Caco-2 (cell line): ENCODE measurements around the gene MAST3. TPM values are rescaled to one million over a fixed set of nuclear protein-coding genes. Genes with fewer than 3 reads are reported as not detected.
"Not testable (repeated sequence)": the region's sequence is repeated elsewhere in the genome, so short reads cannot be mapped to it uniquely, and the experiment has no call there.

Experiments
- BruUV-seq: library from RNA; stranded (reverse); fragments of 400-500 nt; replicated peaks from 2 replicates; lab custom pipeline; 2021; lab: Mats Ljungman, UMichigan
- CTCF ChIA-PET: fragments of 300-600 bp; sonication (Branson Sonifier 250); formaldehyde crosslinking; loops from one replicate; lab custom pipeline; 2022; ENCODE audit warnings: antibody characterized with exemption; lab: Charles Lee
- POLR2A ChIA-PET: fragments of 300-600 bp; sonication (Branson Sonifier 250); formaldehyde crosslinking; loops from one replicate; lab custom pipeline; 2022; ENCODE audit warnings: antibody characterized with exemption; lab: Charles Lee
- DNase-seq, 2 experiments: peaks; one replicate each; pipeline versions ENCODE4 v3.0.0 to v3.0.0-alpha.2; 2020 to 2022
- H3K27me3 ChIP-seq: replicated peaks from 2 replicates; pipeline ENCODE4 v1.6.0; 2011; ENCODE audit warnings: low read length; ENCODE audit not compliant: control insufficient read depth, insufficient read depth
- H3K36me3 ChIP-seq: 2 replicates; pipeline ENCODE4 v1.5.1; 2011; ENCODE audit warnings: low read length; ENCODE audit not compliant: control insufficient read depth, insufficient read depth
- H3K4me1 ChIP-seq: fragments of 250-450 bp; sonication (Bioruptor Pico); 2 replicates; pipeline ENCODE4 v1.5.1; 2020; ENCODE audit warnings: mild to moderate bottlenecking
- H3K4me3 ChIP-seq: 2 replicates; pipeline ENCODE4 v1.5.1; 2011; ENCODE audit warnings: low read depth, mild to moderate bottlenecking, control low read depth, low read length
- H3K9me3 ChIP-seq: fragments of 250-450 bp; sonication (Bioruptor Pico); 2 replicates; pipeline ENCODE4 v1.5.1; 2020; ENCODE audit warnings: mild to moderate bottlenecking, moderate library complexity
- H3K27ac Mint-ChIP-seq: one replicate; pipeline ENCODE4 v1.8.0; 2022; ENCODE audit warnings: mixed read lengths; ENCODE audit not compliant: unreplicated experiment
- H3K27me3 Mint-ChIP-seq: one replicate; pipeline ENCODE4 v1.8.0; 2022; ENCODE audit warnings: mixed read lengths; ENCODE audit not compliant: insufficient read depth, unreplicated experiment
- H3K36me3 Mint-ChIP-seq: one replicate; pipeline ENCODE4 v1.8.0; 2022; ENCODE audit warnings: mild to moderate bottlenecking, mixed read lengths; ENCODE audit not compliant: insufficient read depth, unreplicated experiment
- H3K4me1 Mint-ChIP-seq: one replicate; pipeline ENCODE4 v1.8.0; 2022; ENCODE audit warnings: low read depth, mixed read lengths; ENCODE audit not compliant: unreplicated experiment
- H3K4me3 Mint-ChIP-seq: one replicate; pipeline ENCODE4 v1.8.0; 2022; ENCODE audit warnings: mild to moderate bottlenecking, moderate library complexity, mixed read lengths; ENCODE audit not compliant: unreplicated experiment
- H3K9me3 Mint-ChIP-seq: one replicate; pipeline ENCODE4 v1.8.0; 2022; ENCODE audit warnings: mixed read lengths; ENCODE audit not compliant: unreplicated experiment
- CTCF ChIP-seq, 2 experiments: fragments of 200-600 bp in 1 of 2; IDR thresholded peaks; 1 replicate in 1 of 2; 2 replicates in 1 of 2; pipeline versions ENCODE4 v1.5.1 to v1.8.0; 2011 to 2022; ENCODE audit warnings: antibody characterized with exemption in 1 of 2, control low read depth in 1 of 2, inconsistent platforms in 1 of 2, low read depth in 1 of 2, low read length in 1 of 2, mild to moderate bottlenecking in 1 of 2, moderate library complexity in 1 of 2; ENCODE audit not compliant: insufficient read depth in 1 of 2, severe bottlenecking in 1 of 2, unreplicated experiment in 1 of 2
- intact Hi-C: fragments of 100-400 bp; cut with micrococcal nuclease; formaldehyde crosslinking; loops from one replicate; pipeline ENCODE4 v1.10.0; 2022; ENCODE audit not compliant: unreplicated experiment
- total RNA-seq: library from RNA; stranded (reverse); gene quantifications from 2 replicates; pipeline ENCODE4 v1.2.3, GENCODE V29; 2022

MAST3 gene
- total RNA-seq, 1 experiment from 2014 or later: 8.2 TPM

- Mint-ChIP-seq H3K4me3 (no peak within 1 kb of the TSS), H3K4me1 (no peaks in the 10 kb centered on the region), H3K9me3 (peaks cover 11% of the 10 kb centered on the region), H3K27me3 (peaks cover 7% of the 10 kb centered on the region), H3K27ac (no peak within 1 kb of the TSS), H3K36me3 (no peaks in the 10 kb centered on the region)
- CTCF ChIA-PET: no interaction called here
- Histone ChIP-seq H3K9me3 (no peaks in the 10 kb centered on the region), H3K4me1 (no peaks in the 10 kb centered on the region), H3K36me3 (no peaks in the 10 kb centered on the region), H3K4me3 (no peak within 1 kb of the TSS), H3K27me3 (no peaks in the 10 kb centered on the region)
- DNase-seq: no peak
- intact Hi-C loops: no loop called here
- no TSS peak for BruUV-seq
- no peak for TF ChIP-seq CTCF (IDR thresholded peaks at IDR 0.05; ENCODE audit: insufficient read depth in 1 of 2, low read depth in 1 of 2, low read length in 1 of 2, severe bottlenecking in 1 of 2, unreplicated experiment in 1 of 2)
- POLR2A ChIA-PET: no interaction called here
Measured at GRCh38 chr19:18086590-18087138, 10.9 kb upstream of the MAST3 start, which contains the start of gene IL12RB1. Gene IL12RB1, minus strand, starts transcription at chr19:18086934. Its CDS starts 111 bp downstream, at chr19:18086823.

GRCh38 chr19:18089096-18089541 lies 8.5 kb upstream of the MAST3 start:
- H3K27me3 ChIP-seq, H3K36me3 Mint-ChIP-seq, intact Hi-C loops, H3K9me3 Mint-ChIP-seq, H3K4me3 Mint-ChIP-seq, H3K4me1 ChIP-seq, H3K4me1 Mint-ChIP-seq, H3K4me3 ChIP-seq, H3K36me3 ChIP-seq, DNase-seq, BruUV-seq, H3K27ac Mint-ChIP-seq, H3K27me3 Mint-ChIP-seq, POLR2A ChIA-PET, H3K9me3 ChIP-seq: not testable (repeated sequence)
- CTCF ChIA-PET: interaction anchor here (0.6 to 0.7 kb wide), 2 partner anchors 20 to 24 kb away, joined by 3 to 4 read pairs; no protein-coding TSS in a partner anchor

GRCh38 chr19:18089726-18090125 lies 7.9 kb upstream of the MAST3 start:
- no peak for DNase-seq
- Mint-ChIP-seq H3K9me3 (peaks cover 2% of the 10 kb centered on the region), H3K36me3 (no peaks in the 10 kb centered on the region), H3K4me3 (no peak overlapping the region), H3K27ac (no peak overlapping the region), H3K27me3 (no peaks in the 10 kb centered on the region), H3K4me1 (no peaks in the 10 kb centered on the region)
- Histone ChIP-seq H3K9me3 (no peaks in the 10 kb centered on the region), H3K27me3 (no peaks in the 10 kb centered on the region), H3K36me3 (no peaks in the 10 kb centered on the region), H3K4me1 (peaks cover 4% of the 10 kb centered on the region; the same call in 1 of the 2 replicates), H3K4me3 (no peak overlapping the region)
- intact Hi-C loops: no loop called here
- no peak for TF ChIP-seq CTCF (IDR thresholded peaks at IDR 0.05; ENCODE audit: insufficient read depth in 1 of 2, low read depth in 1 of 2, low read length in 1 of 2, severe bottlenecking in 1 of 2, unreplicated experiment in 1 of 2)
- BruUV-seq: no TSS peak
- ChIA-PET CTCF (no interaction called here), POLR2A (no interaction called here)
